NCI-H510A treated with DMSO at 0.1 percent for 48 hours (cell line): ENCODE results near the gene STK25.

Experiments used
- DNase-seq: peaks from one replicate; lab custom pipeline; 2025; lab: John Stamatoyannopoulos, UW

Gene STK25

GRCh38 chr2:241508240-241509154 lies at the start of gene STK25:
Gene STK25, minus strand, starts transcription at chr2:241508584. Its CDS starts 549 bp downstream, at chr2:241508035.
- peak; percentile 95 for DNase-seq

- no peak for DNase-seq
These were observed 48.4 kb upstream of the STK25 start for GRCh38 chr2:241556746-241557145.

- DNase-seq = no peak
These were observed 47.3 kb upstream of the STK25 start for GRCh38 chr2:241555711-241556110.

DNA sequence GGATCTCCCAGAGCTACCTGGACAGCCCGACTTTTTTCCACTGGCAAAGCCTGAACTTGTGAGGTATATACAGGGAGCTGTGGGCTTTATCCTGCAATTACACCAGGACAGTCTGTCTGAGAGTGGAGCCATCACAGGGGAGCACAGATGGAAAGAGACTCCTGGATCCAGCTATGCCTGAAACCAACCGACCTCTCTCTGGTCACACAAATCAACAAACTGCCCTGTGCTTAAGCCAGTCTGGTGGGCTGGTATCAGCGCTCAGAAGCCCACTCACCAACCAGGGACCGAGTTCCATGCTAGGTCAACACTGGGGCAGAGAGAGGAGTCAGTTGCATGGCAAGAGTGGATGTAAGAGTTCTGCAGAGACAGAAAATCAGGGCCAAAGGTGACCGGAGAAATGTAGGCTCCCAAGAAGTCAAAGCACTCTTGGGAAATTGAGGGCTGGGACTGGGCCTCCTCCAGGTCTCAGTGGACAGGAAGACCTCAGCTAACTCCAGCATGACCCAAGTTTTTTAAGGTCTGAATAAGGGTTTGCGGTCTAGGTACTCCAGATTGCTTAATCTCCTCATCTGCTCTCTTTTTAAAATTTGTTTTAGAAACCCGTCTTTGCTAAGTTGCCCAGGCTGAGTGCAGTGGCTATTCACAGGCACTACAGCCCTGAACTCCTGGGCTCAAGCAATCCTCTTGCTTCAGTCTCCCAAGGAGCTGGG lies 46.4 kb upstream of the STK25 start:
- DNase-seq = no peak

DNA sequence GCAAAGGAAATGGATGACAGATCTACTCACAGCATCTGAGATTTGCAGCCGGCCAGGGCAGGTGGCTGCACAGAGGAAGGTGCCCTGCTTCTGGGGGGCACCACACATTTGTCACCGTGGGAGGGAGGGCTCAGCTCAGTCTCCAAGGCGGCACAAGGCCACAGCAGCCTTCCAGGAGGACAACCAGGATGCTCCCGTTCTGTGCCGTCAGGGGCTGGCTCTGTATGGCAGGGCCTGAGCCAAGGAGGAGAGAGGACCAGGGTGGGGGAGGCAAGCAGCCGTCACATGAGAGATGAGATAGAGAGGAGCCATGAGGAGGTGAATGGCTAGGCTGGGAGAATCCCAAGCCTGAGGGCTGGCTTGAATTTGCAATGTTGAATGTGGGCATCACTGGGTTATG lies 45.6 kb upstream of the STK25 start:
- DNase-seq = no peak

DNA sequence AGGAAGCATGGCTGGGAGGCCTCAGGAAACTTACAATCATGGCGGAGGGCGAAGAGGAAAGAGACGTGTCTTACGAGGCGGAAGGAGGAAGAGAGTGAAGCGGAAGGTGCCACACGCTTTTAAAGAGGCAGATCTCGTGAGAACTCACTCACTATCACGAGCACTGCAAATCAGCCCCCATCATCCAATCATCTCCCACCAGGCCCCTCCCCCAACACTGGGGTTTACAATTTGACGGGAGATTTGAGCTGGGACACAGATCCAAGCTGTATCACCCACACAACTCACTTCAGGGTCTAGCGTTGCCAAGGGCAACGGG lies 45.1 kb upstream of the STK25 start:
- DNase-seq = no peak

GRCh38 chr2:241551998-241552737 lies 43.8 kb upstream of the STK25 start:
- DNase-seq = no peak

GRCh38 chr2:241551599-241551997 lies 43.2 kb upstream of the STK25 start:
- no peak for DNase-seq

GRCh38 chr2:241550616-241551580 lies 42.5 kb upstream of the STK25 start:
- peak; percentile 77 for DNase-seq

DNA sequence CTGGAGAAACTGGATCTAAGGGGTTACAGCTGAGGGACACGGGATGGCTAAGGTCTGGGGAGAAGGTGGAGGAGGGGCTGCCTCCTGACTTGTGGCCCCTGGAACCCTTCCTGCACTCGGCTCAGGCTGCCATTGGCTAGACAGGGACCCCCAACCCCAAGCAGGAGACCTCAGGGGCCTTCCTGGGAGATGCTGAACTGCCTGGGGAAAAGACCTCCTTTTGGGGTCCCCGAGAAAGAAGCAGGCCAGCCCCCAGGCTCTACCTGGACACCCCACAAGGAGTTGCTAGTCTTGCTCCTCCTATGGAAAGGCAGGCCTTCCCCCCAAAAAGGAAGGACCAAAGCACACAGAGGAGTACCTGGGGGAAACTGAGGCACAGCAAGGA lies 40.1 kb upstream of the STK25 start:
- no peak for DNase-seq

DNA sequence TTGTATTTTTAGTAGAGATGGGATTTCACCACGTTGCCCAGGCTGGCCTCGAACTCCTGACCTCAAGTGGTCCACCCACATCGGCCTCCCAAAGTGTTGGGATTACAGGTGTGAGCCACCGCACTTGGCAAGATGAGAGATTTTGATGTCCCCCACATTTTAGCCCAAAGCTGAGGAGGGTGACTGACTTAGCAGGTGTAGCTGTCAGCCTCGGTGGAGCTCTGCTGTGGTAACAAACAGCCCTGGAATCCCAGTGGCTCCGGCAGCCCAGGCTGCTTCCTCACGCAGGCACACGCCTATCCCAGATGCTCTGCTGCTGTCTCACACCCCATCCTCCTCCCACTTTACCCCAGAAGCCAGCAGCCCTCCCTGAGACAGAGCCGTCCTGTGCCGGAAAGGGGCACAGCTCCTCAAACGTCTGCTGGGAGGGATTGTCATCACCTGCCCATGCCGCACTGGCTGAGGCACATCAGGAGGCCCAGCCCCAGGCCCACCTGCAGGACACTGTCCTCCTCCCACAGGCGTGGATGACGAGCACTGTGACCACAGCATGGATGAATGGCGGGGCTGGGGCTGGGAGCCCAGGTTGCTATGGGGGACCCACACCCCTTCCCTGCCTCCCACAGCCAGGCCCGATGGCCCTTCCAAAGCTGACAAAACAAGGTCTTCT lies 39.5 kb upstream of the STK25 start:
- no peak for DNase-seq

GRCh38 chr2:241546771-241547498 lies 38.6 kb upstream of the STK25 start:
- DNase-seq = no peak

GRCh38 chr2:241545523-241546473 lies 37.4 kb upstream of the STK25 start:
- no peak for DNase-seq

DNA sequence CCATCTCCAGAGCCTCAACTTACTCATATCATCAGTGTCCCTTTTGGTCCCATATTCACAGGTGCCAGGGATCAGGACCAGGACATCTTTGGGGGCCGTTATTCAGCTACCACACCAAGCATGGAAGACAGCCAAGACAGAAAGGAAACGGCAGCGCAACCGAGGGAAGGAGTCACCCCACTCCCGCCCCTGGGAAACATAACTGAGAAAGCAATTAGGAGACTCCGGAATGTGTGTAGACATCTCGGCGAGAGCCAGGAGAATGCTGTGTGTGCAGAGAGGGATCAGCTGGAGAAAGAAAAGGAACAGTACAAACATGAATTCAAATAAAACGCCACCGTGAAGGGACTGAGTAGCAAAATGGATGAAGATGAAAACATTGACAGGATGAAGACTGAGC lies 36.7 kb upstream of the STK25 start:
- no peak for DNase-seq

DNA sequence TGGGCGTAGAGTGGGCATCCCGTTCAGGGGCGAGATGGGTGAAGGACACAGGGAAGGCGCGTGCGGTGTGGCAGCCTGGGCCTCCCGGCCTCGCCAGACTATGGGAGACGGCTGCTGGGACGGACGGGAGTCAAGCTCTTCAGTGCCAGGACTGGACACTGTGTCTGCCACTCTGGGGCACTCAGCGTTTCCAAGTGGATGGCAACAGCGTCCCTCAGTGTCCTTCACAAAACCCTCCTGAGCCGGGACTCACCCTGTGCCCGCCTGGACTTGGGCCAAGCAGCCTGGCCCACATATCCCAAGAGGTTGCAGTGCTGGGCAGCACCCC lies 33.9 kb upstream of the STK25 start:
- no peak for DNase-seq

DNA sequence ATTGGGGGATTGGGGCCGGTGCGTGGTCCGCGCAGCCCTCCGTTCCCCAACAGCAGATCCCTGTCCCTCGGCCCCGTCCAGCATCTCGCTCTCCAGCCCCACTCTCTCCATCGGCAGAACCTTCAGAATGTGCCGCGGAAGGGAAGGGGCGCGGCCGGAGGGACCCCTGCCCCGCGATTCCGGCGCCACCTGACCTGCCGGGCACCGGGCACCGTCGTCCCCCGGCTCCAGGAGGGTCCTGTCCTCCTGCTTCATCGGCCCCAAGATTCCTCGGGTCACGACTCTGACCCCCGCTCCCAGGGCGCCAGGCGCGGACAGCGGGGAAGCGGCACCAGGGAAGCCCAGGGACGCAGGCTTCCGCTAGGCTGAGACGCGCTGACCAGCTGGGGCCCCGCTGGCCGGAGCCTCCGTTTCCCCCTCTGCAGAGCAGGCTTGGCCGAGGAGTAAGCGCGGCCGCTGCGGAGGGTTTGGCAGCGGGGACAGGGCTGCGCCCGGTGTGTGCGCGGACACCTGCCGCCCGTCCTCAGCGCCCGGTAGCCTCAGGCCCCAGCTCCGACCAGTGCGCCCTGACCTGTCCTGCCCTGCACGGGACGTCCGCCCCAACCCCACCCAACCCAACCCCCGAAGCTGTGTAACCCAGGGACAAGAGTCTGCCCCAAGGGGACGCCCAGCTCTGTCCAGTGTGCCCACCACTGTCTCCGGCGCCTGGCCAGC lies 33.3 kb upstream of the STK25 start:
- DNase-seq = no peak

DNA sequence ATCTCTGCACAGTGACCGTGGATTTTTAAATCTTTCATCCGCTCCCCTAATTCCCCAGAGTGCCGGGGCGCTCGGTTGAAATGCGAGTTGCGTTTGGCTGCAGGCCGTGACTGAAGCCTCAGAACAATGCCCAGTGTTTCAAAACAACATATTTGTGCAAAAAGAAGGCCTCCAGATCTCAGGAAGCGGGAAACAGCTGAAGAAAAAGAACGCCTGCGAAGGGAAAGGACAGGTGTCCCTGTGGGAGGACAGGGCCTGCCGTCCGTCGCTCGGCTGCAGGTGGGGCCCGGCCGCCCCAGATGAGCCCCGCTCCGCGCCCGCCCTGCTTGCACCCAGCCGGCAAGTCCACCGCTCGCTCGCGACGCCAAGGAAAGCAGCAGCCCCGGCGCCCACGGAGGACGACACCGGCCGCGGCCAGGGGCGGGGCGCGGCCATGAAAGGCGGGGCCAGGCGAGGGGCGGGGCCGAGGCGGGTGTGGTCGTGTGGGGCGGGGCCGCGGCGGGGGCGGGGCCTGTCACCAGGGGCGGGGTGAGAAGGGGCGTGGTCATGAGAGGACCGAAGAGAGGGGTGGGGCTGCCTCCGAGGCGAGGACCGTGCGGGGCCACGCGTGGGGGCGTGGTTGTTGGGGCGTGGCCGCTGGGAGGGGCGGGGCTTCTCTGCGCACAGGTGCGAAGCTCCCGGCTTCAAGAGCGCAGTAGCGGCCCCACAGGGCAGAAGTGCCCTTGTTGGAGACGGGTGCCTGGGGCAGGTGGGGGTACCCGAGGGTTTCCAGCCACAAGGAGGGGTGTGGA lies 32.6 kb upstream of the STK25 start:
- no peak for DNase-seq

DNA sequence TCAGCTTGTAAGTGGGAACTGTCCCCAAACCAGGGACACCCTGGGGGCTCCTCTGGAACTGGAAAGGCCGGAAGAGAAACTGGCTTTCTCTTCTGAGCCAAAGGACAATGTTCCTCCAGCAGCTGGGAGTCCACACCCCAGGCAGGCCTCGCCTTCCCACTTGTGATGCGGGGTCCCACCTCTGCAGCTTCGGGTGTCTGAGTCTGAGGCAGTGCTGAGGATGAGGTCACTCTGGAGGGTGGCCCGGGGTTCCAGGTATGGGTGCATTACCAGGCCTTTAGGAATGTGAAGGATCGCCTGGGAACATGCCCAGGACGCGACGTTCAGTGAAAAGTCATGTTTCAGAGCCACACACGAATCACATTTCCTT lies 32.0 kb upstream of the STK25 start:
- no peak for DNase-seq
